Ectodermal cell (in vitro differentiated cells): Measurements from ENCODE around the gene SMURF2.

Experiments
- H3K27ac ChIP-seq: 2 replicates; pipeline ENCODE4 v1.7.0; 2013; ENCODE audit warnings: mild to moderate bottlenecking, low read depth, low read length; ENCODE audit not compliant: insufficient read depth, poor library complexity, severe bottlenecking
- H3K27me3 ChIP-seq: 2 replicates; pipeline ENCODE4 v1.7.0; 2013; ENCODE audit warnings: mild to moderate bottlenecking, low read length; ENCODE audit not compliant: insufficient read depth, control insufficient read depth, poor library complexity, severe bottlenecking
- H3K36me3 ChIP-seq: one replicate; pipeline ENCODE4 v1.7.0; 2013; ENCODE audit warnings: low read length; ENCODE audit not compliant: control insufficient read depth, insufficient read depth
- H3K4me1 ChIP-seq: one replicate; pipeline ENCODE4 v1.7.0; 2013; ENCODE audit warnings: low read length; ENCODE audit not compliant: control insufficient read depth, insufficient read depth
- H3K4me3 ChIP-seq: 2 replicates; pipeline ENCODE4 v1.7.0; 2013; ENCODE audit warnings: low read depth, low read length, control low read depth; ENCODE audit not compliant: insufficient read depth
- H3K9me3 ChIP-seq: 2 replicates; pipeline ENCODE4 v1.7.0; 2013; ENCODE audit warnings: mild to moderate bottlenecking, low read length, moderate library complexity; ENCODE audit not compliant: control insufficient read depth
- WGBS, 2 experiments: methylation state at CpG; one replicate each; pipeline ENCODE4 v1.1.7; 2013; ENCODE audit warnings: missing lambda C conversion rate in 2 of 2; 5-methylcytosine and 5-hydroxymethylcytosine counted together

The SMURF2 gene

DNA sequence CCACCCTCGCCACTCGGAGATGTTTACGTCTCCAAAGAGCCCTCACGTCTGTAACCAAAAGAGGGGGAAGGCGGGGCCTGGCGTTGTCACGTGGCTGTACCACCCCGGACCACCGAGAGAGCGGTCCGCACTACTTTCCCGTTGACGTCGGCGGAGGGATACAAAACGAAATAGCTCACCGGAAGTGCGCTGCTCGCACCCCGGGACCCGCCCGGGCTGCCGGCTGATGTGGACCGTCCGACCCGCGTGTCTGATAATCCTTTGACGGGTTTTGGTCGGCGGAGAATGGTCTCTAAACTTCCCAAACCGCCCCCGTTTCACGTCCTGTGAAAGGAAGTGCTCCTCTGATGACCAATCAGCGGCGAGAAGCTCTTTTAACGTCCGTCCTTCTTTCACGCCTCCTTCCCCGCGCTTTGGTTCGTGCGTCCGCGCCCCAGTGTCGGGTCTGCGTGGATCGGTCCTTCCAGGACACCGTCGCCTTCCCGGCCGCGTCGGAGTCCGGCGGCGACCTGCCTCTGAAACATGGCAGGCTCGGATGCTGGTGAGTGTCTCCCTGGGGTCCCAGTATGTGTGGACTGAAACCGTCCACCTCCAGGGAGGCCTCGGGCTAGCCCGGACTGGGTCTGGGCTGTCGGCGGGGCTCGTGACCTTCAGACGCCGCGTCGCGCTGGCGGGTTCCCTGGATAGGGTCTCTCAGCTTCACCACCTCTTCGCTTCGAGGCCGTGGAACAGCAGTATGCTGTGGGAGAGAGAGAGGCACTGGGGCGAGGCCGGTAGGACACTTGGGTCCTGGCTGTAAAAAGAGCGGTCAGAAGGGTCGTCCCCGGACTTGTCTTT, 155.3 kb downstream of the SMURF2 start, which contains the start of gene CEP95:
TSS of gene CEP95 (plus strand) at position 402 of the 837 bp plus-strand sequence. CDS start at position 523, 121 bp downstream.
- WGBS, 2 experiments, result 0% methylated on average over 77 of the region's 77 CpGs
- peak within 1 kb of the TSS; percentile 97 for H3K27ac ChIP-seq
- no peaks in the 10 kb centered on the region for H3K9me3 ChIP-seq
- H3K36me3 ChIP-seq, result peaks cover 26% of the 10 kb centered on the region
- H3K4me1 ChIP-seq, result peaks cover 10% of the 10 kb centered on the region
- peak within 1 kb of the TSS; percentile 97 for H3K4me3 ChIP-seq
- no peaks in the 10 kb centered on the region for H3K27me3 ChIP-seq

- Histone ChIP-seq H3K27me3 (no peaks in the 10 kb centered on the region), H3K4me1 (peaks cover 10% of the 10 kb centered on the region), H3K4me3 (peak within 1 kb of the TSS; percentile 97), H3K9me3 (no peaks in the 10 kb centered on the region), H3K36me3 (peaks cover 31% of the 10 kb centered on the region), H3K27ac (peak within 1 kb of the TSS; percentile 97)
- WGBS, 2 experiments, result 0% methylated on average over 31 of the region's 31 CpGs
Observed at GRCh38 chr17:64506201-64506575, 155.9 kb downstream of the SMURF2 start, which contains the start of gene DDX5. TSS of gene DDX5 (minus strand) at chr17:64506289. CDS start at chr17:64506119, 170 bp downstream.

DNA sequence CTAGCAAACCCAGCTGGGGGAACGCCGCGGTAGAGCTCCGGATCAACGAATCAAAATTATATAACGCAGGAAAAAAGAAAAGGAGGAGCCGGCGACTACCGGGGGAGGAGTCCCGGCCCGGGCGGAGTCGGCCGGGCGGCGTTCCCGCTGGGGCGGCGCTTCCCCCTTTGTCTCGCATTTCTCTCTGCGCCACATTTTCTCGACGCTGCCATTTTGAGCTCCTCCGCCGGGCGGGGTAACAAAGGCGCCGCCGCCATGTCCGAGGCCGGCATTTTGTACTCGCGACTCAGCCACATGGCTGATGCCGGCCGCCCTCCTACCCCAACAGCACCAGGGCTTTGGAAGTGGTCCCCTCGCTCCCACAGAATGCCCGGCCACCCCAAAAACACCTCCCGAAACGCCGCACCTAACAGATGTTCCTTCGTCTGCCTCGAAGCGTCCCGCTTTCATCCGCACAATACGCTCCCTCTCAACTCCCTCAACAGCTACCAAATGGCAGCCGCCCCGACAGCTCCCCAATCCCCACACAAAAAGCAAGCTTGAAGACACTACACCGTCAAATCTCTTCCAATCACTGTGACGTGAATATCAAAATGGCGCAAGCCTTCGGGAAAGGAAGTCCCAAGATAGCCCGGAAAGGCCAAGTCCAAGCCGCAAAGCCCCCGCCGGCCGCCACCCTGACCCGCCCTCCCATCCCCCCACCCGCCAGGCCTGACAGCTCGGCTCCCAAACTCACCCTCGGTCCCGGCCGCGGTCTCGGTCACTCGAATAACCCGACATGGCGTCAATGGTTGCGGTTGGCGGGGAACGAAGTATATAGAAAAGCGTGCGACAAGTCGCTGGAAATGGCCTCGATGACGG, 156.5 kb downstream of the SMURF2 start:
- WGBS, 2 experiments, result 0% methylated on average over 76 of the region's 76 CpGs
- peaks cover 10% of the 10 kb centered on the region for H3K4me1 ChIP-seq
- peak overlapping the region; percentile 97 for H3K4me3 ChIP-seq
- peak overlapping the region; percentile 97 for H3K27ac ChIP-seq
- no peaks in the 10 kb centered on the region for H3K9me3 ChIP-seq
- H3K36me3 ChIP-seq, result peaks cover 38% of the 10 kb centered on the region
- H3K27me3 ChIP-seq, result no peaks in the 10 kb centered on the region

GRCh38 chr17:64504769-64505339, 157.3 kb downstream of the SMURF2 start:
- Histone ChIP-seq H3K27ac (peak overlapping the region; percentile 97), H3K27me3 (no peaks in the 10 kb centered on the region), H3K4me1 (peaks cover 10% of the 10 kb centered on the region), H3K4me3 (peak overlapping the region; percentile 97), H3K9me3 (no peaks in the 10 kb centered on the region), H3K36me3 (peaks cover 45% of the 10 kb centered on the region)
- 6 to 9% methylated on average over 13 of the region's 13 CpGs for WGBS, 2 experiments

GRCh38 chr17:64503821-64504768, 158.0 kb downstream of the SMURF2 start:
- Histone ChIP-seq H3K27me3 (no peaks in the 10 kb centered on the region), H3K9me3 (no peaks in the 10 kb centered on the region), H3K27ac (no peak overlapping the region), H3K36me3 (peaks cover 51% of the 10 kb centered on the region), H3K4me1 (peaks cover 10% of the 10 kb centered on the region), H3K4me3 (peak overlapping the region; percentile 97)
- 79 to 80% methylated on average over 7 of the region's 7 CpGs for WGBS, 2 experiments

- Histone ChIP-seq H3K27ac (peak overlapping the region; percentile 38), H3K9me3 (no peaks in the 10 kb centered on the region), H3K4me3 (no peak overlapping the region), H3K4me1 (peaks cover 10% of the 10 kb centered on the region), H3K27me3 (no peaks in the 10 kb centered on the region), H3K36me3 (peaks cover 51% of the 10 kb centered on the region)
- WGBS, 2 experiments, result 97% methylated on average over 5 of the region's 5 CpGs
Observed at GRCh38 chr17:64503341-64503740, 158.8 kb downstream of the SMURF2 start.

DNA sequence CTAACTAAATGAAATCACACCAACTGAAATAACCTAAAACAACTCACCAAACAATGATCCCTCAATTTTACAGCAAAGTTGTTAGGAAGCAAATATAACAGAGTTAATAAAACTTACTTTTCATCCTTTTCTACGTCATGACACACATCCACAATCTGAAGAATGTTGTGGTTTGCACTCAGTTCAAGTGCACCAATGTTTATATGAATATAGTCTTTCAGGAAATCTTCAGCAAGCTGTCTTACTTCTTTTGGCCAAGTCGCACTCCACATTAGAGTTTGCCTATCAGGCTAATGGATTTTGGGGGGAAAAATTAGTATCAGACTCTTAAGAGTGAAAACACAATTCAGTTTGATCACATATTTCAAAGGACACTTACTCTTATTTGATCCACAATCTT, 159.3 kb downstream of the SMURF2 start:
- WGBS, 2 experiments, result 100% methylated on average over 2 of the region's 2 CpGs
- Histone ChIP-seq H3K27ac (no peak overlapping the region), H3K4me1 (peaks cover 10% of the 10 kb centered on the region), H3K9me3 (no peaks in the 10 kb centered on the region), H3K4me3 (no peak overlapping the region), H3K27me3 (no peaks in the 10 kb centered on the region), H3K36me3 (peaks cover 51% of the 10 kb centered on the region)

- Histone ChIP-seq H3K27ac (no peak overlapping the region), H3K9me3 (no peaks in the 10 kb centered on the region), H3K4me1 (peaks cover 10% of the 10 kb centered on the region), H3K27me3 (no peaks in the 10 kb centered on the region), H3K4me3 (no peak overlapping the region), H3K36me3 (peaks cover 51% of the 10 kb centered on the region)
- 94 to 97% methylated on average over 3 of the region's 3 CpGs for WGBS, 2 experiments
Observed at GRCh38 chr17:64502021-64502420, 160.1 kb downstream of the SMURF2 start.
